H1 (cell line): ENCODE measurements around the gene LIMK2. TPM values are rescaled to one million over a fixed set of nuclear protein-coding genes. Genes with fewer than 3 reads are reported as not detected.

Source experiments
- CTCF ChIA-PET: fragments of 300-600 bp; sonication (Branson Sonifier 250); formaldehyde crosslinking; loops from one replicate; lab custom pipeline; 2021; ENCODE audit not compliant: partially characterized antibody; lab: Charles Lee
- POLR2A ChIA-PET: fragments of 300-600 bp; sonication (Branson Sonifier 250); formaldehyde crosslinking; loops from one replicate; lab custom pipeline; 2021; ENCODE audit warnings: inconsistent platforms; ENCODE audit not compliant: partially characterized antibody; lab: Charles Lee
- DNase-seq, 2 experiments: peaks; one replicate each; pipeline versions ENCODE4 v3.0.0 to v3.0.0-alpha.2; 2010 to 2022; ENCODE audit warnings: low spot score in 2 of 2, low read depth in 1 of 2, mixed read lengths in 1 of 2
- FAIRE-seq: peaks from 2 replicates; lab custom pipeline; 2011; peaks lifted over from hg19 to GRCh38; lab: Jason Lieb, UNC
- H2AFZ ChIP-seq: 2 replicates; pipeline ENCODE4 v1.8.1; 2012; ENCODE audit warnings: low read length, inconsistent platforms
- H2AK5ac ChIP-seq: 2 replicates; pipeline ENCODE4 v1.6.1; 2013; ENCODE audit warnings: low read depth, low read length
- H2BK120ac ChIP-seq: replicated peaks from 2 replicates; pipeline ENCODE3; 2013; ENCODE audit warnings: low read depth, low read length, inconsistent platforms
- H2BK12ac ChIP-seq: 2 replicates; pipeline ENCODE4 v1.6.1; 2013; ENCODE audit warnings: low read depth, low read length
- H2BK15ac ChIP-seq: 2 replicates; pipeline ENCODE4 v1.6.1; 2013; ENCODE audit warnings: low read length
- H2BK20ac ChIP-seq: 2 replicates; pipeline ENCODE4 v1.6.1; 2013; ENCODE audit warnings: low read length
- H2BK5ac ChIP-seq: 2 replicates; pipeline ENCODE4 v1.6.1; 2013; ENCODE audit warnings: low read depth, low read length
- H3K14ac ChIP-seq: 2 replicates; pipeline ENCODE4 v1.6.1; 2013; ENCODE audit warnings: inconsistent platforms; ENCODE audit not compliant: insufficient read length
- H3K18ac ChIP-seq: 2 replicates; pipeline ENCODE4 v1.6.1; 2013; ENCODE audit warnings: low read length; ENCODE audit errors: extremely low read depth
- H3K23ac ChIP-seq: 2 replicates; pipeline ENCODE4 v1.6.1; 2013; ENCODE audit warnings: inconsistent platforms; ENCODE audit not compliant: insufficient read length
- H3K23me2 ChIP-seq: 2 replicates; pipeline ENCODE4 v1.6.1; 2013; ENCODE audit warnings: low read depth, low read length
- H3K27ac ChIP-seq: 2 replicates; pipeline ENCODE4 v1.6.1; 2011; ENCODE audit warnings: low read depth, low read length, inconsistent platforms
- H3K27me3 ChIP-seq, 4 experiments: replicated peaks in 1 of 4; 1 replicate in 1 of 4; 2 replicates in 3 of 4; pipeline versions ENCODE4 v1.6.1 to v1.8.1; 2011 to 2013; ENCODE audit warnings: low read length in 3 of 4, mild to moderate bottlenecking in 3 of 4, inconsistent platforms in 2 of 4, mixed read lengths in 2 of 4, moderate library complexity in 1 of 4; ENCODE audit not compliant: control insufficient read depth in 3 of 4, insufficient read depth in 3 of 4; ENCODE audit errors: extremely low read depth in 1 of 4
- H3K36me3 ChIP-seq, 4 experiments: 2 replicates each; pipeline versions ENCODE4 v1.6.1 to v1.8.1; 2011 to 2013; ENCODE audit warnings: mild to moderate bottlenecking in 4 of 4, low read length in 3 of 4, moderate library complexity in 2 of 4, control low read depth in 1 of 4, inconsistent platforms in 1 of 4; ENCODE audit not compliant: insufficient read depth in 4 of 4, control insufficient read depth in 2 of 4
- H3K4ac ChIP-seq: replicated peaks from 2 replicates; pipeline ENCODE3; 2013; ENCODE audit warnings: low read length, low read depth, mixed read lengths, inconsistent platforms; ENCODE audit not compliant: insufficient read length
- H3K4me1 ChIP-seq, 4 experiments: replicated peaks in 1 of 4; 1 replicate in 1 of 4; 2 replicates in 3 of 4; pipeline versions ENCODE4 v1.6.1 to v1.8.1; 2011 to 2013; ENCODE audit warnings: low read length in 3 of 4, inconsistent platforms in 2 of 4, mixed read lengths in 1 of 4; ENCODE audit not compliant: insufficient read depth in 4 of 4, control insufficient read depth in 3 of 4
- H3K4me2 ChIP-seq, 2 experiments: 2 replicates each; pipeline versions ENCODE4 v1.6.1 to v1.8.1; 2011 to 2013; ENCODE audit warnings: low read depth in 2 of 2, low read length in 2 of 2, control low read depth in 1 of 2, inconsistent platforms in 1 of 2, mild to moderate bottlenecking in 1 of 2; ENCODE audit not compliant: insufficient read depth in 1 of 2
- H3K4me3 ChIP-seq, 4 experiments: fragments of 200-600, 300-600 bp in 1 of 4; sonication (generic), shearing (Covaris generic), sonication (Bioruptor Twin) in 1 of 4; 2 replicates each; pipeline versions ENCODE4 v1.5.1 to v1.8.1; 2011 to 2016; ENCODE audit warnings: low read length in 4 of 4, low read depth in 3 of 4, control low read depth in 2 of 4, inconsistent platforms in 2 of 4, mild to moderate bottlenecking in 2 of 4, mixed read lengths in 1 of 4, moderate library complexity in 1 of 4; ENCODE audit not compliant: insufficient read depth in 2 of 4; ENCODE audit errors: extremely low read depth in 1 of 4
- H3K56ac ChIP-seq: replicated peaks from 2 replicates; pipeline ENCODE3; 2013; ENCODE audit warnings: low read depth, mild to moderate bottlenecking, mixed read lengths, low read length, inconsistent platforms; ENCODE audit not compliant: insufficient read length
- H3K79me1 ChIP-seq: 2 replicates; pipeline ENCODE4 v1.6.1; 2013; ENCODE audit warnings: low read depth, low read length, control low read depth
- H3K79me2 ChIP-seq, 2 experiments: 2 replicates each; pipeline versions ENCODE4 v1.6.1 to v1.8.1; 2012 to 2013; ENCODE audit warnings: low read length in 2 of 2, mild to moderate bottlenecking in 2 of 2, inconsistent platforms in 1 of 2; ENCODE audit not compliant: insufficient read depth in 2 of 2, control insufficient read depth in 1 of 2
- H3K9ac ChIP-seq, 4 experiments: replicated peaks in 1 of 4; 1 replicate in 1 of 4; 2 replicates in 3 of 4; pipeline versions ENCODE4 v1.6.1 to v1.8.1; 2011 to 2013; ENCODE audit warnings: low read depth in 3 of 4, low read length in 3 of 4, control low read depth in 2 of 4, mild to moderate bottlenecking in 2 of 4, moderate library complexity in 2 of 4, inconsistent platforms in 1 of 4; ENCODE audit errors: extremely low read depth in 1 of 4
- H3K9me3 ChIP-seq, 2 experiments: 2 replicates each; pipeline versions ENCODE4 v1.6.1 to v1.8.1; 2012 to 2013; ENCODE audit warnings: mild to moderate bottlenecking in 2 of 2, moderate library complexity in 2 of 2, control low read depth in 1 of 2, inconsistent platforms in 1 of 2, low read depth in 1 of 2, low read length in 1 of 2, mixed read lengths in 1 of 2; ENCODE audit not compliant: insufficient read depth in 2 of 2
- H4K20me1 ChIP-seq, 2 experiments: replicated peaks in 1 of 2; 2 replicates each; pipeline versions ENCODE3 to v1.8.1; 2011 to 2013; ENCODE audit warnings: inconsistent platforms in 2 of 2, low read length in 2 of 2, mild to moderate bottlenecking in 1 of 2; ENCODE audit not compliant: insufficient read depth in 2 of 2, control insufficient read depth in 1 of 2
- H4K5ac ChIP-seq: 2 replicates; pipeline ENCODE4 v1.6.1; 2013; ENCODE audit warnings: low read length, low read depth, mixed read lengths, inconsistent platforms; ENCODE audit not compliant: insufficient read length
- H4K8ac ChIP-seq: 2 replicates; pipeline ENCODE4 v1.8.0; 2013; ENCODE audit warnings: mild to moderate bottlenecking, moderate library complexity, low read length, inconsistent platforms; ENCODE audit not compliant: insufficient read depth; ENCODE audit errors: extremely low read depth
- H4K91ac ChIP-seq: replicated peaks from 2 replicates; pipeline ENCODE3; 2013; ENCODE audit warnings: low read length, mixed read lengths, inconsistent platforms; ENCODE audit not compliant: insufficient read length
- BCL11A ChIP-seq, 2 experiments: IDR thresholded peaks; one replicate each; pipeline ENCODE4 v1.6.1; 2011; ENCODE audit warnings: low read depth in 2 of 2, low read length in 2 of 2, mild to moderate bottlenecking in 2 of 2
- CEBPB ChIP-seq: IDR thresholded peaks from 2 replicates; pipeline ENCODE4 v1.6.1; 2012; ENCODE audit warnings: low read depth, low read length
- CHD1 ChIP-seq: IDR thresholded peaks from 2 replicates; pipeline ENCODE4 v1.6.1; 2012; ENCODE audit warnings: low read depth, low read length, improper control_type of control experiment
- EZH2 ChIP-seq: fragments of 200-600 bp; sonication (generic); IDR thresholded peaks from 2 replicates; pipeline ENCODE4 v1.7.1; 2012; ENCODE audit warnings: low read depth, mild to moderate bottlenecking, moderate library complexity, low read length, inconsistent platforms; ENCODE audit not compliant: severe bottlenecking
- JUND ChIP-seq: IDR thresholded peaks from 2 replicates; pipeline ENCODE4 v1.6.1; 2011; ENCODE audit warnings: mild to moderate bottlenecking, improper control_type of control experiment, low read length
- RAD21 ChIP-seq, 2 experiments: IDR thresholded peaks in 1 of 2; conservative IDR thresholded peaks in 1 of 2; 2 replicates each; pipeline ENCODE4 v1.6.1; 2011; ENCODE audit warnings: low read depth in 2 of 2, low read length in 2 of 2, improper control_type of control experiment in 1 of 2, inconsistent platforms in 1 of 2, mild to moderate bottlenecking in 1 of 2, moderate library complexity in 1 of 2
- RNF2 ChIP-seq: fragments of 200-900, 300-1000 bp; sonication (generic); IDR thresholded peaks from 2 replicates; pipeline ENCODE4 v1.7.1; 2016; ENCODE audit warnings: borderline replicate concordance, low read depth, mild to moderate bottlenecking, antibody characterized with exemption, low read length; ENCODE audit not compliant: poor library complexity, severe bottlenecking; ENCODE audit errors: missing control alignments
- SIRT6 ChIP-seq: IDR thresholded peaks from one replicate; pipeline ENCODE4 v1.7.1; 2012; ENCODE audit warnings: low read length, inconsistent platforms
- SRF ChIP-seq: IDR thresholded peaks from 2 replicates; pipeline ENCODE4 v1.6.1; 2011; ENCODE audit warnings: mild to moderate bottlenecking, low read depth, low read length, moderate library complexity
- whole genome bisulfite sequencing, 2 experiments: shearing (Covaris generic) in 1 of 2; methylation state at CpG; one replicate each; pipeline versions ENCODE4 v1.1.6 to v1.1.7; 2013 to 2015; ENCODE audit warnings: low lambda C conversion rate in 2 of 2, mixed read lengths in 2 of 2, inconsistent platforms in 1 of 2, low coverage in 1 of 2, missing lambda C conversion rate in 1 of 2; ENCODE audit not compliant: insufficient replicate concordance in 2 of 2, insufficient coverage in 1 of 2, insufficient read length in 1 of 2; ENCODE audit errors: extremely low coverage in 1 of 2, missing lambda C conversion rate in 1 of 2; 5-methylcytosine and 5-hydroxymethylcytosine counted together
- polyA plus RNA-seq, 7 experiments: library from polyadenylated mRNA; depleted of rRNA in 3 of 7; stranded (reverse) in 5 of 7; unstranded in 2 of 7; fragments of >200 nt in 5 of 7; fragments of 200-250 nt in 2 of 7; gene quantifications; 1 replicate in 5 of 7; 2 replicates in 1 of 7; 4 replicates in 1 of 7; pipeline versions ENCODE4 v1.2.1 to v1.2.3, GENCODE V29; 2011 to 2013; ENCODE audit warnings: missing spikeins in 2 of 7, mixed read lengths in 2 of 7
- total RNA-seq: library from RNA; stranded (reverse); fragmentation: NEBNext Ultra II Directional; extraction: Animal tissue kit (Norgen Biotek cat#: 25700); gene quantifications from 2 replicates; pipeline ENCODE4 v1.2.1, GENCODE V29; 2021
- TF ChIP-seq, protein P1 (sequence below): IDR thresholded peaks from 2 replicates; pipeline ENCODE4 v1.6.1; 2012; ENCODE audit warnings: inconsistent platforms

LIMK2 gene
- total and polyA plus RNA-seq, 2 of the 8 experiments (the other 6 are each of a cell fraction or from before 2014, with no cell fraction given), result 13.2 to 37.6 TPM

- H3K36me3 ChIP-seq, result no peaks in the 10 kb centered on the region; a peak in 1 of 8 replicates
- H2BK120ac ChIP-seq, result no peak overlapping the region
- peak overlapping the region; percentile 82; the same call in 1 of the 2 replicates for H2BK15ac ChIP-seq
- no peak overlapping the region for H2BK20ac ChIP-seq
- no peak overlapping the region for H3K56ac ChIP-seq
- no peaks in the 10 kb centered on the region for H4K20me1 ChIP-seq
- H4K5ac ChIP-seq, result peak overlapping the region; percentile 24
- ChIA-PET CTCF (interaction anchor here (0.6 to 3.9 kb wide), 31 partner anchors 8 to 202 kb away, joined by 3 to 41 read pairs (median 6); partner anchors contain the start of gene PIK3IP1), POLR2A (interaction anchor here (0.8 to 3.3 kb wide), 15 partner anchors 9 to 107 kb away, joined by 3 to 14 read pairs (median 5); partner anchors contain the start of genes PATZ1 and PIK3IP1)
- H3K27ac ChIP-seq, result peak overlapping the region; percentile 86
- H3K18ac ChIP-seq, result peak overlapping the region; percentile 91; the same call in 1 of the 2 replicates
- peak overlapping the region; percentile 39 to 59 for H3K4me2 ChIP-seq
- no peak overlapping the region for H3K4ac ChIP-seq
- 62% methylated on average over 6 of the region's 6 CpGs; no CpG with 5 or more reads in 1 of the 2 experiments for WGBS, 2 experiments
- peaks cover 2 to 5% (median 3%) of the 10 kb centered on the region in 4 experiments; a peak in 6 of 7 replicates for H3K4me1 ChIP-seq
- no peak overlapping the region for H3K4me3 ChIP-seq
- no peak overlapping the region for H3K23ac ChIP-seq
- H3K79me1 ChIP-seq, result no peaks in the 10 kb centered on the region
- peaks cover 0 to 7% of the 10 kb centered on the region in 2 experiments; a peak in 1 of 4 replicates for H3K9me3 ChIP-seq
- H2AK5ac ChIP-seq, result peak overlapping the region; percentile 79; the same call in 1 of the 2 replicates
- H3K23me2 ChIP-seq, result no peaks in the 10 kb centered on the region; the same call in 1 of the 2 replicates
- H4K91ac ChIP-seq, result no peak overlapping the region
- peak overlapping the region in 3 of 4 experiments; percentile 58 to 72 (median 66); a peak in 6 of 7 replicates for H3K9ac ChIP-seq
- no peaks in the 10 kb centered on the region for H3K27me3 ChIP-seq
- no peaks in the 10 kb centered on the region for H3K79me2 ChIP-seq
- peak; percentile 94 for FAIRE-seq
- H4K8ac ChIP-seq, result peak overlapping the region; percentile 96; the same call in 1 of the 2 replicates
- peak; percentile 41 to 90 for DNase-seq
- peak overlapping the region; percentile 93 for H2BK5ac ChIP-seq
- no peak overlapping the region for H3K14ac ChIP-seq
- peak overlapping the region; percentile 80; the same call in 1 of the 2 replicates for H2BK12ac ChIP-seq
- peak overlapping the region; percentile 99 for H2AFZ ChIP-seq
- 0 out of 2 replicates have a peak, but pooled peaks have one; percentile 14 for TF ChIP-seq SRF
- no peak for TF ChIP-seq EZH2
- 0 out of 2 replicates have a peak, but pooled peaks have one; percentile 5 for TF ChIP-seq CEBPB
- TF ChIP-seq BCL11A (IDR thresholded peaks at IDR 0.05; ENCODE audit: low read depth in 2 of 2, low read length in 2 of 2), result no peak
- no peak for TF ChIP-seq JUND
- TF ChIP-seq CHD1, result no peak
- TF ChIP-seq, protein P1, sequence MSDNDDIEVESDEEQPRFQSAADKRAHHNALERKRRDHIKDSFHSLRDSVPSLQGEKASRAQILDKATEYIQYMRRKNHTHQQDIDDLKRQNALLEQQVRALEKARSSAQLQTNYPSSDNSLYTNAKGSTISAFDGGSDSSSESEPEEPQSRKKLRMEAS, result no peak
- peak; percentile 48 to 70; a peak in 3 of 4 replicates for TF ChIP-seq RAD21 (IDR thresholded peaks at IDR 0.05 in 1 of 2, conservative IDR thresholded peaks at IDR 0.05 in 1 of 2; ENCODE audit: low read depth in 2 of 2, low read length in 2 of 2)
- TF ChIP-seq SIRT6, result no peak
- TF ChIP-seq RNF2, result no peak
Observed at GRCh38 chr22:31313366-31314147, 101.5 kb downstream of the LIMK2 start.
